GM23338 (cell line): Measurements from ENCODE around the gene SOX11. TPM values are rescaled to one million over a fixed set of nuclear protein-coding genes. Genes with fewer than 3 reads are reported as not detected.

Experiments used
- JUNB ChIP-seq: IDR thresholded peaks from one replicate; pipeline ENCODE4 v1.6.1; 2016; ENCODE audit warnings: antibody characterized with exemption; ENCODE audit not compliant: unreplicated experiment
- POLR2AphosphoS5 ChIP-seq: IDR thresholded peaks from 2 replicates; pipeline ENCODE4 v1.6.1; 2016; ENCODE audit warnings: antibody characterized with exemption, low read depth
- polyA plus RNA-seq: library from polyadenylated mRNA; unstranded; fragments of >200 nt; fragmentation: Nextera tagmentation; extraction: Ambion mirVana; gene quantifications from 2 replicates; pipeline ENCODE4 v1.2.1, GENCODE V29; 2016
- total RNA-seq: library from RNA; depleted of rRNA; stranded (reverse); fragments of >200 nt; shearing (Covaris generic); gene quantifications from 2 replicates; pipeline ENCODE4 v1.2.3, GENCODE V29; 2014
- TF ChIP-seq, protein P1 (sequence below): fragments of 250-450 bp; sonication (Bioruptor Pico); IDR thresholded peaks from 2 replicates; pipeline ENCODE4 v1.5.0; 2020; ENCODE audit warnings: mild to moderate bottlenecking, moderate library complexity
- TF ChIP-seq, protein P2 (sequence below), 2 experiments: fragments of 200-600 bp in 1 of 2; sonication (generic) in 1 of 2; conservative IDR thresholded peaks; 2 replicates each; pipeline versions ENCODE4 v1.5.1 to v1.6.1; 2016 to 2017; ENCODE audit warnings: antibody characterized with exemption in 2 of 2, low read depth in 2 of 2, mild to moderate bottlenecking in 2 of 2, moderate library complexity in 1 of 2
- TF ChIP-seq, protein P3 (sequence below): IDR thresholded peaks from one replicate; pipeline ENCODE4 v1.6.1; 2018; ENCODE audit warnings: antibody characterized with exemption; ENCODE audit not compliant: unreplicated experiment
- TF ChIP-seq, protein P4 (sequence below): IDR thresholded peaks from 2 replicates; pipeline ENCODE4 v1.6.1; 2016; ENCODE audit warnings: antibody characterized with exemption

The SOX11 gene
- total and polyA plus RNA-seq, 2 experiments from 2014 or later = 26.5 to 33.2 TPM

DNA sequence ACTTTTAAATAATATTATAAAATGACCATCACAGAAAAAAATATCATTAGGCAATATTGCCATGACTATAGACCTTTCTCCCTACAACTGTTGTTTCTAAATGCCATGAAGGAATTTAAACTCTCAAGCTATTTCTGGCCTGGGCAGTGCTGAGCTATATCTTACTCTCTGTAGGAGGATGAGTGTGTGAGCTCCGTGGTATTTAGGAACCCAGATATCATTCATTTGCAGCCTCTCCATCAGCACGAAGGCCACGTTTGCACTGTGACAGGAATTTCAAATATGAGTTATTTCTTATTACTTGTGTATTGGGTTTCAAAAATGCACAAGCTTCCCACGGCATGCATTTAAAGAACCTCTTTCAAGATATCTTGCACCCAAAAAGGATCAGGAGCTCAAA lies 35.0 kb upstream of the SOX11 start (continued):
- TF ChIP-seq, protein P1, sequence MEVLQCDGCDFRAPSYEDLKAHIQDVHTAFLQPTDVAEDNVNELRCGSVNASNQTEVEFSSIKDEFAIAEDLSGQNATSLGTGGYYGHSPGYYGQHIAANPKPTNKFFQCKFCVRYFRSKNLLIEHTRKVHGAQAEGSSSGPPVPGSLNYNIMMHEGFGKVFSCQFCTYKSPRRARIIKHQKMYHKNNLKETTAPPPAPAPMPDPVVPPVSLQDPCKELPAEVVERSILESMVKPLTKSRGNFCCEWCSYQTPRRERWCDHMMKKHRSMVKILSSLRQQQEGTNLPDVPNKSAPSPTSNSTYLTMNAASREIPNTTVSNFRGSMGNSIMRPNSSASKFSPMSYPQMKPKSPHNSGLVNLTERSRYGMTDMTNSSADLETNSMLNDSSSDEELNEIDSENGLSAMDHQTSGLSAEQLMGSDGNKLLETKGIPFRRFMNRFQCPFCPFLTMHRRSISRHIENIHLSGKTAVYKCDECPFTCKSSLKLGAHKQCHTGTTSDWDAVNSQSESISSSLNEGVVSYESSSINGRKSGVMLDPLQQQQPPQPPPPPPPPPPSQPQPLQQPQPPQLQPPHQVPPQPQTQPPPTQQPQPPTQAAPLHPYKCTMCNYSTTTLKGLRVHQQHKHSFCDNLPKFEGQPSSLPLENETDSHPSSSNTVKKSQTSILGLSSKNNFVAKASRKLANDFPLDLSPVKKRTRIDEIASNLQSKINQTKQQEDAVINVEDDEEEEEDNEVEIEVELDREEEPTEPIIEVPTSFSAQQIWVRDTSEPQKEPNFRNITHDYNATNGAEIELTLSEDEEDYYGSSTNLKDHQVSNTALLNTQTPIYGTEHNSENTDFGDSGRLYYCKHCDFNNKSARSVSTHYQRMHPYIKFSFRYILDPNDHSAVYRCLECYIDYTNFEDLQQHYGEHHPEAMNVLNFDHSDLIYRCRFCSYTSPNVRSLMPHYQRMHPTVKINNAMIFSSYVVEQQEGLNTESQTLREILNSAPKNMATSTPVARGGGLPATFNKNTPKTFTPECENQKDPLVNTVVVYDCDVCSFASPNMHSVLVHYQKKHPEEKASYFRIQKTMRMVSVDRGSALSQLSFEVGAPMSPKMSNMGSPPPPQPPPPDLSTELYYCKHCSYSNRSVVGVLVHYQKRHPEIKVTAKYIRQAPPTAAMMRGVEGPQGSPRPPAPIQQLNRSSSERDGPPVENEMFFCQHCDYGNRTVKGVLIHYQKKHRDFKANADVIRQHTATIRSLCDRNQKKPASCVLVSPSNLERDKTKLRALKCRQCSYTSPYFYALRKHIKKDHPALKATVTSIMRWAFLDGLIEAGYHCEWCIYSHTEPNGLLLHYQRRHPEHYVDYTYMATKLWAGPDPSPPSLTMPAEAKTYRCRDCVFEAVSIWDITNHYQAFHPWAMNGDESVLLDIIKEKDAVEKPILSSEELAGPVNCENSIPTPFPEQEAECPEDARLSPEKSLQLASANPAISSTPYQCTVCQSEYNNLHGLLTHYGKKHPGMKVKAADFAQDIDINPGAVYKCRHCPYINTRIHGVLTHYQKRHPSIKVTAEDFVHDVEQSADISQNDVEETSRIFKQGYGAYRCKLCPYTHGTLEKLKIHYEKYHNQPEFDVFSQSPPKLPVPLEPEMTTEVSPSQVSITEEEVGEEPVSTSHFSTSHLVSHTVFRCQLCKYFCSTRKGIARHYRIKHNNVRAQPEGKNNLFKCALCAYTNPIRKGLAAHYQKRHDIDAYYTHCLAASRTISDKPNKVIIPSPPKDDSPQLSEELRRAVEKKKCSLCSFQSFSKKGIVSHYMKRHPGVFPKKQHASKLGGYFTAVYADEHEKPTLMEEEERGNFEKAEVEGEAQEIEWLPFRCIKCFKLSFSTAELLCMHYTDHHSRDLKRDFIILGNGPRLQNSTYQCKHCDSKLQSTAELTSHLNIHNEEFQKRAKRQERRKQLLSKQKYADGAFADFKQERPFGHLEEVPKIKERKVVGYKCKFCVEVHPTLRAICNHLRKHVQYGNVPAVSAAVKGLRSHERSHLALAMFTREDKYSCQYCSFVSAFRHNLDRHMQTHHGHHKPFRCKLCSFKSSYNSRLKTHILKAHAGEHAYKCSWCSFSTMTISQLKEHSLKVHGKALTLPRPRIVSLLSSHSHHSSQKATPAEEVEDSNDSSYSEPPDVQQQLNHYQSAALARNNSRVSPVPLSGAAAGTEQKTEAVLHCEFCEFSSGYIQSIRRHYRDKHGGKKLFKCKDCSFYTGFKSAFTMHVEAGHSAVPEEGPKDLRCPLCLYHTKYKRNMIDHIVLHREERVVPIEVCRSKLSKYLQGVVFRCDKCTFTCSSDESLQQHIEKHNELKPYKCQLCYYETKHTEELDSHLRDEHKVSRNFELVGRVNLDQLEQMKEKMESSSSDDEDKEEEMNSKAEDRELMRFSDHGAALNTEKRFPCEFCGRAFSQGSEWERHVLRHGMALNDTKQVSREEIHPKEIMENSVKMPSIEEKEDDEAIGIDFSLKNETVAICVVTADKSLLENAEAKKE (CRISPR knock-in tag) = no peak
- TF ChIP-seq, protein P2, sequence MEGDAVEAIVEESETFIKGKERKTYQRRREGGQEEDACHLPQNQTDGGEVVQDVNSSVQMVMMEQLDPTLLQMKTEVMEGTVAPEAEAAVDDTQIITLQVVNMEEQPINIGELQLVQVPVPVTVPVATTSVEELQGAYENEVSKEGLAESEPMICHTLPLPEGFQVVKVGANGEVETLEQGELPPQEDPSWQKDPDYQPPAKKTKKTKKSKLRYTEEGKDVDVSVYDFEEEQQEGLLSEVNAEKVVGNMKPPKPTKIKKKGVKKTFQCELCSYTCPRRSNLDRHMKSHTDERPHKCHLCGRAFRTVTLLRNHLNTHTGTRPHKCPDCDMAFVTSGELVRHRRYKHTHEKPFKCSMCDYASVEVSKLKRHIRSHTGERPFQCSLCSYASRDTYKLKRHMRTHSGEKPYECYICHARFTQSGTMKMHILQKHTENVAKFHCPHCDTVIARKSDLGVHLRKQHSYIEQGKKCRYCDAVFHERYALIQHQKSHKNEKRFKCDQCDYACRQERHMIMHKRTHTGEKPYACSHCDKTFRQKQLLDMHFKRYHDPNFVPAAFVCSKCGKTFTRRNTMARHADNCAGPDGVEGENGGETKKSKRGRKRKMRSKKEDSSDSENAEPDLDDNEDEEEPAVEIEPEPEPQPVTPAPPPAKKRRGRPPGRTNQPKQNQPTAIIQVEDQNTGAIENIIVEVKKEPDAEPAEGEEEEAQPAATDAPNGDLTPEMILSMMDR (conservative IDR thresholded peaks at IDR 0.05; ENCODE audit: low read depth in 2 of 2) = no peak
- TF ChIP-seq, protein P3, sequence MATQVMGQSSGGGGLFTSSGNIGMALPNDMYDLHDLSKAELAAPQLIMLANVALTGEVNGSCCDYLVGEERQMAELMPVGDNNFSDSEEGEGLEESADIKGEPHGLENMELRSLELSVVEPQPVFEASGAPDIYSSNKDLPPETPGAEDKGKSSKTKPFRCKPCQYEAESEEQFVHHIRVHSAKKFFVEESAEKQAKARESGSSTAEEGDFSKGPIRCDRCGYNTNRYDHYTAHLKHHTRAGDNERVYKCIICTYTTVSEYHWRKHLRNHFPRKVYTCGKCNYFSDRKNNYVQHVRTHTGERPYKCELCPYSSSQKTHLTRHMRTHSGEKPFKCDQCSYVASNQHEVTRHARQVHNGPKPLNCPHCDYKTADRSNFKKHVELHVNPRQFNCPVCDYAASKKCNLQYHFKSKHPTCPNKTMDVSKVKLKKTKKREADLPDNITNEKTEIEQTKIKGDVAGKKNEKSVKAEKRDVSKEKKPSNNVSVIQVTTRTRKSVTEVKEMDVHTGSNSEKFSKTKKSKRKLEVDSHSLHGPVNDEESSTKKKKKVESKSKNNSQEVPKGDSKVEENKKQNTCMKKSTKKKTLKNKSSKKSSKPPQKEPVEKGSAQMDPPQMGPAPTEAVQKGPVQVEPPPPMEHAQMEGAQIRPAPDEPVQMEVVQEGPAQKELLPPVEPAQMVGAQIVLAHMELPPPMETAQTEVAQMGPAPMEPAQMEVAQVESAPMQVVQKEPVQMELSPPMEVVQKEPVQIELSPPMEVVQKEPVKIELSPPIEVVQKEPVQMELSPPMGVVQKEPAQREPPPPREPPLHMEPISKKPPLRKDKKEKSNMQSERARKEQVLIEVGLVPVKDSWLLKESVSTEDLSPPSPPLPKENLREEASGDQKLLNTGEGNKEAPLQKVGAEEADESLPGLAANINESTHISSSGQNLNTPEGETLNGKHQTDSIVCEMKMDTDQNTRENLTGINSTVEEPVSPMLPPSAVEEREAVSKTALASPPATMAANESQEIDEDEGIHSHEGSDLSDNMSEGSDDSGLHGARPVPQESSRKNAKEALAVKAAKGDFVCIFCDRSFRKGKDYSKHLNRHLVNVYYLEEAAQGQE = no peak
- TF ChIP-seq JUNB (no peak), POLR2AphosphoS5 (no peak)
- TF ChIP-seq, protein P4, sequence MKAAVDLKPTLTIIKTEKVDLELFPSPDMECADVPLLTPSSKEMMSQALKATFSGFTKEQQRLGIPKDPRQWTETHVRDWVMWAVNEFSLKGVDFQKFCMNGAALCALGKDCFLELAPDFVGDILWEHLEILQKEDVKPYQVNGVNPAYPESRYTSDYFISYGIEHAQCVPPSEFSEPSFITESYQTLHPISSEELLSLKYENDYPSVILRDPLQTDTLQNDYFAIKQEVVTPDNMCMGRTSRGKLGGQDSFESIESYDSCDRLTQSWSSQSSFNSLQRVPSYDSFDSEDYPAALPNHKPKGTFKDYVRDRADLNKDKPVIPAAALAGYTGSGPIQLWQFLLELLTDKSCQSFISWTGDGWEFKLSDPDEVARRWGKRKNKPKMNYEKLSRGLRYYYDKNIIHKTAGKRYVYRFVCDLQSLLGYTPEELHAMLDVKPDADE = no peak
